GM21447 (cell line): ENCODE data around the gene DRD2.

Source experiments
- ATAC-seq: cut with Tn5 transposase; IDR thresholded peaks from one replicate; pipeline ENCODE4 v1.9.1; 2021; ENCODE audit not compliant: unreplicated experiment

The DRD2 gene

DNA sequence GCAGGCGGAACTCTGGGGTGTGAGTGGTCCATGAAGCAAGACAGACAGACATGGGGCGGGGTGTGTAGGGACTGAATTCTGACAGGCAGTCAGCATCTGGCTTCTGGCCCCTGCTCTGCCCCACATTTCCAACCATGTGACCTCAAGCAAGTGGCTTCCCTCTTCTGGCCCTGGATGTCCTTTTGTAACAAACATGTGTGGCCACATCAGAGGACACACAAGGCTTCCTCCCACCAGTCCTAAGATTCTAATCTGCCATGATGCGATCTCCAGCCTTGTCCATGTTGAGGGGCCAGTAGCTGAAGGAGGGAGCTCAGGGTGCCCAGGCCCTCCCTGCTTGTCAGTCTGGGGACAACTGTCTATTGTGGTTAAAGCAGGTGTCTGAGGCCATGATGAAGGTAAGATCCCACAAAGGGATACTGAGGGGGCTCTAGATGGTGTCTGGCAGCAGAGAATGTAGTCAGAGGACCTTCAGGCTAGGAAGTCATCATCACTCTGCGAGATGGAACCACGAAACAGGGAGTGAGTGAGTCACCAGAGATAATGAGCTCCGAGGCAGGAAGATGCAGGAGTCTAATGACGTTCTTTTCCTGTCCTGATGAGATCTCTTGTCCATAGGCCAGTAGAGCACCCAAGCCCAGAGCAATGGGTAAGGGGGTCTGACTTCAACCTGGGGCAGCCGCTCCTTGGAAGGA, 27.4 kb downstream of the DRD2 start:
- no peak for ATAC-seq

GRCh38 chr11:113446938-113447337, 28.3 kb downstream of the DRD2 start:
- no peak for ATAC-seq

- no peak for ATAC-seq
Measured at GRCh38 chr11:113446112-113446511, 29.1 kb downstream of the DRD2 start.

GRCh38 chr11:113444502-113445123, 30.6 kb downstream of the DRD2 start:
- no peak for ATAC-seq

DNA sequence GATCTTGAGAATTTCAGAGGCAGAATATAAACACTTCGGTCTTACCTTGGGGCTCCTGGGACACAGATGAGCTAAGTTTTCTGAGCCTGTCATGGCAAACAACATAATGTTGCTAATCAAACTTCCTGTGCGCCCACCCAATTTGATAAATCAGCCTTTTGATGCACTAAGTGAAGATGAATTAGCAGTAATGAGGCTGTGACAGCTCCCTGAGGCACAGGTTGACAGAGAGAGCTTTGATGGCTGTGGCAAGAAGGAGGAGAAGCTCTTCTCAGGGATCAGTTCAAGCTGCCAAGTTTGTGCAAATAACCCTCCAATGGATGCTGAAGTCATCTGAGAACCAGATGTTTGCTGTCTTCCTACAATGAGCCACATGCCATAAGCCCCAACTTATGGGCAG, 34.4 kb downstream of the DRD2 start:
- ATAC-seq, result no peak

- ATAC-seq, result no peak
Measured at GRCh38 chr11:113436672-113437252, 38.4 kb downstream of the DRD2 start.

- ATAC-seq, result no peak
Measured at GRCh38 chr11:113435190-113435968, 39.8 kb downstream of the DRD2 start.

DNA sequence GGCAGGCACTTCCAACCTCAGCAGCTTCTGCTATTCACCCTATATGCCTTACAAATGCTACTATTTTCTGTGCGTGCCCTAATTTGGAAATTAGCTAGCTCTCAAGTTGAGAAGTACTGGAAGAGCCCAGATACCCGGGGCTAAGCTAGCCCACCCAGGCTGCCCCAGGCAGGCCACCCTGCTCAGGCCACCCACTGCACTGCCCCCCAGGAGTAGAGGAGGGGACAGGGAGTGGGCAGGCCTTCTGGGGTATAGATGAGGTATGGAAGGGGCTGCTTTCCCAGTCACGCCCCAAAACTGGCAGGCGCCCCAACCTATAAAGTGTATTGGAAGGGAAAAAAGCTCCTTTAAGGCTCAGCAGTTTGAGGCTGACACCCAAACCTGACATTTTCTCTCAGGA, 43.5 kb downstream of the DRD2 start:
- ATAC-seq, result no peak

- ATAC-seq, result no peak
Measured at GRCh38 chr11:113426686-113427085, 48.5 kb downstream of the DRD2 start.

GRCh38 chr11:113420808-113421207, 54.4 kb downstream of the DRD2 start:
- ATAC-seq, result no peak

DNA sequence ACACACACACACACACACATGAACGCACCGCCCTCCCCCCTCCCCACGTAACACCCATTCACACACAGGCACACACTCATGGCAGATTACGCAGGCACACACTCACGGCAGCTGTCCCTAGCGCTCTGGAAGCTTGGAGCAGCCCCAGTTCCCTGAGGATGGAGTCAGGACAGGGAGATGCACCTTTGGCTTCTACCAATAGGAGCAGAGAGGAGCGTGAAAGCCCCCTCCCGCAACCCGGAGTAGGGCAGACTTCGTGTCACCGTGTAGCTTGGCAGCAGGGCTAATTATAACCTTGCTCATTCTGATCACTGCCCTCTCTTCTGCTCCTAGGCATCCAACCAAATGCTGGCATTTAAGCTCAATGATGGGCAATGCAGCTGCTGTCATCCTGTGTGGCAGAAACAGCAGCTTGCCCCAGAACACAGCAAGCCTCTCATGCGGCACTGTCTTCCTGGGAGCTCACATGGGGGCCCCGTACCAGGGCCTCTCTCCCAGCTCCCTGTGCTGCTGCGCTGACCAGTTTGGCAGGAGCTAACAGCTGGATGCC, 55.7 kb downstream of the DRD2 start:
- ATAC-seq, result no peak

DNA sequence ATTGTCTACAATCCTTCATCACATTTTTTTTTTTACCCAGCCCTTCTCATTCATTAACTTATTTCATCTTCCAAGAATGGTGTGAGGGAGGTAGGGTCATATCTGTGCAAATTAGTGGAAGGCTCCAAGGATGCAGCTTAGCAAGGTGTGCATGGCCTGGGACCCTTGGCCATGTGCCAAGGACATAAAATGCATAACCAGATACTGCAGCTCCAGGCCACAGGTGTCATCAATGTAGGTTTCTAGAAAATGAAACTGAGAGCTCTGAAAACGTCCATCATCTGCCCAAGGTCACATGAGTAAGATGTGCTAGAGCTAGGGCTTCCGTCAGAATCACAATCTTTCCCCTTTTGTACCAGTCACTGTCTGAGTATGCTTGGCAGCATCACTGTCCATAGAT, 57.8 kb downstream of the DRD2 start:
- no peak for ATAC-seq

DNA sequence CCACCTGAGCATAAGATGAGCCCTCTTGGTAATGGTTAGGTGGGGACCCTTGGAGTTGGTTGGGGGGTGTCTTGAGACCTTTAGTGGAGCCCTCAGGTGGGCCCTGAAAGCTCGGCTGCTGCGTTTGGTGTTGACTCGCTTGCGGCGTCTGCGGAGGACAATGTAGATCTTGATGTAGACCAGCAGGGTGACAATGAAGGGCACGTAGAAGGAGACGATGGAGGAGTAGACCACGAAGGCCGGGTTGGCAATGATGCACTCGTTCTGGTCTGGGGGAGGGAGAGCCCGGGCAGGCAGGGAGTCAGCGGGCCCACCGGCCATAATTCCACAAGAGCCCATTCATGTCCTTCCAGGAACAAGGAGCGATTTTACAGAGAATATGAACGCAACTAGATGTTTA, 59.9 kb downstream of the DRD2 start:
- no peak for ATAC-seq

DNA sequence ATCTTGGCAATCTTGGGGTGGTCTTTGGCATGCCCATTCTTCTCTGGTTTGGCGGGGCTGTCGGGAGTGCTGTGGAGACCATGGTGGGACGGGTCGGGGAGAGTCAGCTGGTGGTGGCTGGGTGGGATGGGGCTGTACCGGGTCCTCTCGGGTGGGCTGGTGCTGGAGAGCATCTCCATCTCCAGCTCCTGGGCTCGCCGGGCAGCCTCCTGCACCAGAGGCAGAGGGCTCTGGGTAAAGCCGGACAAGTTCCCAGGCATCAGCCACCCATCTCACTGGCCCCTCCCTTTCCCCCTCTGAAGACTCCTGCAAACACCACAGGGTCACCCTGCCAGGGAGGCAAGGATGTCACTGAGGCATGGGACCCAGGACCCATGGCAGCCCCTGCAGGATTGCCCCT, 62.5 kb downstream of the DRD2 start:
- no peak for ATAC-seq

DNA sequence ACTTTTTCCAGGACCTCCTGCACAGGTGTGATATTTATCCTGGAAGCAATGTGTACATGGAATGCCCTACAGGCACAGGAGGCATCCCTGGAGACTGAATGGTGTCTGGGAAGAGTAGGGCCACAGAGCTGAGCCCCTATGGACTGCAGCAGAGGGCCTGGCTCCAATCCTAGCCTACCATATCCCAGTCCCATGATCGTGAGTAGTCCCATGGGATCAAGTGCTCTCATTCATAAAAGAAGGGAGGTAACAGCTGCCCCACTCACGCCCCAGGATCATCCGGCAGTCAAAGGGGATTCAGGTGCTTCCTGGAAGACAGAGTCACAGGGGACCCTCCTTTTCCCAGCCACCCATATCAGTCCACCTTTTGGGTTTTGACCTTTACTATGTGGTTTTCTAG, 63.7 kb downstream of the DRD2 start:
- no peak for ATAC-seq

GRCh38 chr11:113410414-113411135, 64.6 kb downstream of the DRD2 start:
- ATAC-seq, result no peak

- ATAC-seq, result no peak
Measured at GRCh38 chr11:113409526-113409925, 65.7 kb downstream of the DRD2 start.

DNA sequence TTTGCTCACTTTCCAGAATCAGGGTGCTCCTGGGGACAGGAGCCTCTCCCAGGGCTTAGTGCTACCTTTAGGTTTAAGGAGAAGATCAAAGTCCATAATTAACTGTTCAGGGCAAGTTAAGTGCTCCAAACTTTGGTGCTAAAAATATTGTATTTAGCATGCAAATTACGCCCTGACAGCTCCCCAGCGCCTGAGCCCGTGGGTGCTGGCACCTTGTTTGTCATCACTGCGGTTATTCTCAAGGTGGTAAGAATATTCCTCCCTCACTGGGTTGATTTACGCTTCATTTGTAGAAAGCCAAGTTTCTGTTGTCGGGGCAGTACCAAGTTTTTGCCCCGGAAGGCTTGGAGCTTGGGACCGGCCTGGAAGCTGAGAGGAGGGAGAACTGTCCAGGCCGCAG, 66.3 kb downstream of the DRD2 start:
- ATAC-seq, result no peak

DNA sequence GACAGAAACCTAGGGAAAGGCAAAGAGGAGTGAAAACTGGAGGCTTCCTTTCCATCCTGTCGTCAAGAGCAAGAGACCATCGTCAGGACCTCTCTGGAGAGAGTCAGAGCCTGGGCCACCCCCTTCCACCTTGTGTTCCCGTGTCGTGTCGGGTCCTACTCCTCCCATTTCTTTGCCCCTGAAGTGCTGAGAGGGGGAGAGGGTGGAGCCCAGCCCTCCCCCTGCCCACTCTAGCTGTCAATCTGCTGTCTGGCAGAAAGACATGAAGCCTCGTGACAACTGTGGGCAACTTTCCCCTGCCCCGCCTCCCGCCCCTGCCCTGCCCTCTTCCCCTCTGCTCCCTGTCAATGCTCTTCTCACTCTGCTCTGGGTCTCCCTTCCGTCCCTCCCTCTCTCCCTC, 67.0 kb downstream of the DRD2 start:
- no peak for ATAC-seq

DNA sequence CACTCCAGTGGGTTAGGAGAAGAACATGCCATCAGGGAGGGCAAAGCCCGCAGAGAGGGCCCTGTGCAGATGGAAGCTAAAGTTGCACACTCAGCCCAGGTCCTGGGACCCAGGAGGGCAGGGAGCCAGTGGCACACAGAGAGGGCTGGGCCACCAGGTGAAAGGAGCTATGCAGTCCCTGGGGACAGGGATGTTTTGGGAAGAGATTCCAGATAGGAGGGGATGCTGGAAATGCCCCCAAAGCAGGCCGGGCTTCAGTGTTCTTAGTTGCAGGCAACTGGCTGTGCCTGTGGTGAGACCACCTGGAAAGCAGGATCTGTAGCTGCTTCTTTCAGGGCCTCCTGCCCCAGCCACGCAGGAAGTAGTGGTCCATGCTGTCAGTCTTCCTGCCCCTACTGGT, 68.0 kb downstream of the DRD2 start:
- ATAC-seq, result no peak
